HL-60 (cell line): ENCODE data around the gene POLD2.

Experiments used
- POLR2AphosphoS5 ChIP-seq: IDR thresholded peaks from 2 replicates; pipeline ENCODE4 v1.6.1; 2012; ENCODE audit warnings: low read depth
- TF ChIP-seq, protein P1 (sequence below): IDR thresholded peaks from one replicate; pipeline ENCODE4 v1.5.1; 2011; ENCODE audit warnings: low read length, control low read depth, inconsistent platforms; ENCODE audit not compliant: insufficient read depth
- TF ChIP-seq, protein P2 (sequence below): IDR thresholded peaks from 2 replicates; pipeline ENCODE4 v1.6.1; 2012; ENCODE audit warnings: low read depth; ENCODE audit not compliant: insufficient replicate concordance

DNA sequence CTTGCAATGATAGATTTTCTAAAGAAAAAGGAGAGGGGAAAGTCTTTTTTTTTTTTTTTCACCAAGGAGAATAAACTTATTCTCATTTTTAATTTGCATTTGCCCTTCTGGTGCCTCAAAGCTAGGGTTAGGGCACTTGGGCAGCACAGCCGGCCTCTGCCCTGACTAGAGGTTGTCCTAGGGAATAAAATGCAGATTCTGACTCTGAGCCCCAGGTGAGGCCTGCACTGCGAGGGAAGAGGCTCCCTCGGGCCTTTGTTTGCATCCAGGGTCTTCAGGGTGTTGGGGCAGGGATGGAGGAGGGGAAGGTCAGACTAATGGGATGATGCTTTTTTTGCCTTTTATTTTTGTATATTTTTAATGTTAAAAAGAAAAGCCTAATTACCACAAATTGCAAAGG is 9.9 kb upstream of the POLD2 start:
- TF ChIP-seq POLR2AphosphoS5 = no peak
- TF ChIP-seq, protein P1, sequence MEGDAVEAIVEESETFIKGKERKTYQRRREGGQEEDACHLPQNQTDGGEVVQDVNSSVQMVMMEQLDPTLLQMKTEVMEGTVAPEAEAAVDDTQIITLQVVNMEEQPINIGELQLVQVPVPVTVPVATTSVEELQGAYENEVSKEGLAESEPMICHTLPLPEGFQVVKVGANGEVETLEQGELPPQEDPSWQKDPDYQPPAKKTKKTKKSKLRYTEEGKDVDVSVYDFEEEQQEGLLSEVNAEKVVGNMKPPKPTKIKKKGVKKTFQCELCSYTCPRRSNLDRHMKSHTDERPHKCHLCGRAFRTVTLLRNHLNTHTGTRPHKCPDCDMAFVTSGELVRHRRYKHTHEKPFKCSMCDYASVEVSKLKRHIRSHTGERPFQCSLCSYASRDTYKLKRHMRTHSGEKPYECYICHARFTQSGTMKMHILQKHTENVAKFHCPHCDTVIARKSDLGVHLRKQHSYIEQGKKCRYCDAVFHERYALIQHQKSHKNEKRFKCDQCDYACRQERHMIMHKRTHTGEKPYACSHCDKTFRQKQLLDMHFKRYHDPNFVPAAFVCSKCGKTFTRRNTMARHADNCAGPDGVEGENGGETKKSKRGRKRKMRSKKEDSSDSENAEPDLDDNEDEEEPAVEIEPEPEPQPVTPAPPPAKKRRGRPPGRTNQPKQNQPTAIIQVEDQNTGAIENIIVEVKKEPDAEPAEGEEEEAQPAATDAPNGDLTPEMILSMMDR = no peak
- TF ChIP-seq, protein P2, sequence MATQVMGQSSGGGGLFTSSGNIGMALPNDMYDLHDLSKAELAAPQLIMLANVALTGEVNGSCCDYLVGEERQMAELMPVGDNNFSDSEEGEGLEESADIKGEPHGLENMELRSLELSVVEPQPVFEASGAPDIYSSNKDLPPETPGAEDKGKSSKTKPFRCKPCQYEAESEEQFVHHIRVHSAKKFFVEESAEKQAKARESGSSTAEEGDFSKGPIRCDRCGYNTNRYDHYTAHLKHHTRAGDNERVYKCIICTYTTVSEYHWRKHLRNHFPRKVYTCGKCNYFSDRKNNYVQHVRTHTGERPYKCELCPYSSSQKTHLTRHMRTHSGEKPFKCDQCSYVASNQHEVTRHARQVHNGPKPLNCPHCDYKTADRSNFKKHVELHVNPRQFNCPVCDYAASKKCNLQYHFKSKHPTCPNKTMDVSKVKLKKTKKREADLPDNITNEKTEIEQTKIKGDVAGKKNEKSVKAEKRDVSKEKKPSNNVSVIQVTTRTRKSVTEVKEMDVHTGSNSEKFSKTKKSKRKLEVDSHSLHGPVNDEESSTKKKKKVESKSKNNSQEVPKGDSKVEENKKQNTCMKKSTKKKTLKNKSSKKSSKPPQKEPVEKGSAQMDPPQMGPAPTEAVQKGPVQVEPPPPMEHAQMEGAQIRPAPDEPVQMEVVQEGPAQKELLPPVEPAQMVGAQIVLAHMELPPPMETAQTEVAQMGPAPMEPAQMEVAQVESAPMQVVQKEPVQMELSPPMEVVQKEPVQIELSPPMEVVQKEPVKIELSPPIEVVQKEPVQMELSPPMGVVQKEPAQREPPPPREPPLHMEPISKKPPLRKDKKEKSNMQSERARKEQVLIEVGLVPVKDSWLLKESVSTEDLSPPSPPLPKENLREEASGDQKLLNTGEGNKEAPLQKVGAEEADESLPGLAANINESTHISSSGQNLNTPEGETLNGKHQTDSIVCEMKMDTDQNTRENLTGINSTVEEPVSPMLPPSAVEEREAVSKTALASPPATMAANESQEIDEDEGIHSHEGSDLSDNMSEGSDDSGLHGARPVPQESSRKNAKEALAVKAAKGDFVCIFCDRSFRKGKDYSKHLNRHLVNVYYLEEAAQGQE = no peak
